Type B pancreatic cell (in vitro differentiated cells): ENCODE measurements around the gene C8B. TPM values are rescaled to one million over a fixed set of nuclear protein-coding genes. Genes with fewer than 3 reads are reported as not detected.

ENCODE experiments used
- DNase-seq: peaks from one replicate; pipeline ENCODE4 v3.0.0; 2021; ENCODE audit warnings: mixed read lengths; ENCODE audit not compliant: unreplicated experiment; ENCODE audit errors: extremely low spot score
- H3K27ac Mint-ChIP-seq: 2 replicates; pipeline ENCODE4 v1.8.0; 2021; ENCODE audit warnings: mild to moderate bottlenecking, mixed read lengths
- H3K27me3 Mint-ChIP-seq: 2 replicates; pipeline ENCODE4 v1.8.0; 2021; ENCODE audit warnings: mixed read lengths
- H3K36me3 Mint-ChIP-seq: 2 replicates; pipeline ENCODE4 v1.8.0; 2021; ENCODE audit warnings: mixed read lengths
- H3K4me1 Mint-ChIP-seq: one replicate; pipeline ENCODE4 v1.8.0; 2021; ENCODE audit warnings: mixed read lengths; ENCODE audit not compliant: unreplicated experiment
- H3K4me3 Mint-ChIP-seq: 2 replicates; pipeline ENCODE4 v1.8.0; 2021; ENCODE audit warnings: mild to moderate bottlenecking, mixed read lengths
- H3K9me3 Mint-ChIP-seq: 2 replicates; pipeline ENCODE4 v1.8.0; 2021; ENCODE audit warnings: mixed read lengths
- CTCF ChIP-seq: fragments of 200-600 bp; sonication (generic); conservative IDR thresholded peaks from 2 replicates; pipeline ENCODE4 v1.5.0; 2021; ENCODE audit warnings: antibody characterized with exemption, mild to moderate bottlenecking
- total RNA-seq: library from RNA; stranded (reverse); gene quantifications from 2 replicates; pipeline ENCODE4 v1.2.1, GENCODE V29; 2021; ENCODE audit warnings: low replicate concordance

The C8B gene
- total RNA-seq, 1 donor from 2014 or later: 0.68 TPM

GRCh38 chr1:56923201-56923600, 42.6 kb downstream of the C8B start:
- no peak for TF ChIP-seq CTCF
- Mint-ChIP-seq H3K4me1 (peaks cover 28% of the 10 kb centered on the region), H3K27ac (no peak overlapping the region), H3K27me3 (peaks cover 10% of the 10 kb centered on the region), H3K9me3 (peaks cover 4% of the 10 kb centered on the region), H3K36me3 (peaks cover 3% of the 10 kb centered on the region), H3K4me3 (no peak overlapping the region)
- no peak for DNase-seq

DNA sequence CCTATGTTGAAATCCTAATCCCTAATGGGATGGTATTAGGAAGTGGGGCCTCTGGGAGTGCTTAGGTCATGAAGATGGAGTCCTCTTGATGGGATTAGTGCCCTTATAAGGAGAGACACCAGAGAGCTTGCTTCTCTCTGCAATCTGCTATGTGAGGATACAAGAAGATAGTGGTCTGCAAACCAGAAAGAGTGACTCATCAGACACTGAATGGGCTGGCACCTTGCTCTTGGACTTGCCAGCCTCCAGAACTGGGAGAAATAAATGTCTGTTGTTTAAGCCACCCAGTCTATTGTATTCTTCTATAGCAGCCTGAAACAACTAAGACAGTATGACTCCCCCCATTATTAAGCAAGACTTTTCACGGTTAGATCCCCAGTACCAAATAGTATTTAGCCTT, 43.3 kb downstream of the C8B start:
- Mint-ChIP-seq H3K36me3 (peaks cover 3% of the 10 kb centered on the region), H3K9me3 (peaks cover 4% of the 10 kb centered on the region), H3K4me3 (no peak overlapping the region), H3K27me3 (peaks cover 10% of the 10 kb centered on the region), H3K27ac (no peak overlapping the region), H3K4me1 (peaks cover 28% of the 10 kb centered on the region)
- TF ChIP-seq CTCF: no peak
- no peak for DNase-seq

- Mint-ChIP-seq H3K4me1 (peaks cover 28% of the 10 kb centered on the region), H3K36me3 (peaks cover 3% of the 10 kb centered on the region), H3K4me3 (no peak overlapping the region), H3K27me3 (peaks cover 10% of the 10 kb centered on the region), H3K9me3 (peaks cover 4% of the 10 kb centered on the region), H3K27ac (no peak overlapping the region)
- no peak for DNase-seq
- no peak for TF ChIP-seq CTCF
Measured at GRCh38 chr1:56922070-56922469, 43.7 kb downstream of the C8B start.

- H3K36me3 Mint-ChIP-seq: peaks cover 3% of the 10 kb centered on the region
- H3K4me3 Mint-ChIP-seq: no peak overlapping the region
- DNase-seq: no peak
- peaks cover 4% of the 10 kb centered on the region for H3K9me3 Mint-ChIP-seq
- H3K4me1 Mint-ChIP-seq: peaks cover 28% of the 10 kb centered on the region
- TF ChIP-seq CTCF: no peak
- H3K27me3 Mint-ChIP-seq: peaks cover 10% of the 10 kb centered on the region
- no peak overlapping the region for H3K27ac Mint-ChIP-seq
Measured at GRCh38 chr1:56921479-56921878, 44.3 kb downstream of the C8B start.

- Mint-ChIP-seq H3K36me3 (peaks cover 3% of the 10 kb centered on the region), H3K9me3 (peaks cover 4% of the 10 kb centered on the region), H3K4me1 (peaks cover 28% of the 10 kb centered on the region), H3K4me3 (no peak overlapping the region), H3K27ac (no peak overlapping the region), H3K27me3 (peaks cover 12% of the 10 kb centered on the region)
- DNase-seq: no peak
- no peak for TF ChIP-seq CTCF
Measured at GRCh38 chr1:56920591-56921001, 45.2 kb downstream of the C8B start.

DNA sequence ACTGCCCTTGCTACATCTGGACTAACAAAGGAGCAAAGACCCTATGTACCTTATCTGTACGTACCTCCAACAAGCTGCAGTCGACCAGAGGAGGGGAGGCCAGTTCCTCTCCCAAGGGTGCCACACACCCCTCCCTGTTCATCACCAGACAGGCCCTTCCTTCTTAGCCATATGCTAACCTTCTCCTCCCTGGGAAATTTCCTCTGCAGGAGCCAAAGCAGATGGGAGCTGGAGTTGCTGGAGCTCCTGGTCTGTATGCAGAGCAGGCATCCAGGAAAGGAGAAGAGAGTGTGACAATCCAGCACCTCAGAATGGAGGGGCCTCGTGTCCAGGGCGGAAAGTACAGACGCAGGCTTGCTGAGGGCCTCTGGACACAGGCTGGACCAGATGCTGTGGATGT, 48.5 kb downstream of the C8B start:
- Mint-ChIP-seq H3K9me3 (peaks cover 11% of the 10 kb centered on the region), H3K27me3 (peaks cover 20% of the 10 kb centered on the region), H3K4me1 (peaks cover 15% of the 10 kb centered on the region), H3K36me3 (no peaks in the 10 kb centered on the region), H3K4me3 (no peak overlapping the region), H3K27ac (no peak overlapping the region)
- DNase-seq: no peak
- TF ChIP-seq CTCF: no peak
